K562 (cell line): ENCODE results near the gene ZSCAN26. TPM values are rescaled to one million over a fixed set of nuclear protein-coding genes. Genes with fewer than 3 reads are reported as not detected.
A peak's percentile ranks its signal among the peaks of the same experiment; 100 is the strongest.

ENCODE experiments used
- ARNT ChIP-seq, 2 experiments: fragments of 450-650 bp; IDR thresholded peaks; 2 replicates each; pipeline ENCODE4 v1.6.1; 2016; ENCODE audit warnings: mild to moderate bottlenecking in 1 of 2
- BCOR ChIP-seq: fragments of 450-650 bp; IDR thresholded peaks from 2 replicates; pipeline ENCODE4 v1.6.1; 2016
- CBFA2T3 ChIP-seq: fragments of 450-650 bp; IDR thresholded peaks from 2 replicates; pipeline ENCODE4 v1.6.1; 2017
- CTBP1 ChIP-seq: fragments of 450-650 bp; IDR thresholded peaks from 2 replicates; pipeline ENCODE4 v1.6.1; 2016; ENCODE audit warnings: borderline replicate concordance
- GATAD2B ChIP-seq: fragments of 450-650 bp; IDR thresholded peaks from 2 replicates; pipeline ENCODE4 v1.6.1; 2017; ENCODE audit warnings: mild to moderate bottlenecking, borderline replicate concordance
- HNRNPL ChIP-seq: fragments of 200-400 bp; formaldehyde crosslinking; IDR thresholded peaks from 2 replicates; pipeline ENCODE4 v1.6.1; 2017; ENCODE audit warnings: low read depth, mild to moderate bottlenecking, low read length
- JUND ChIP-seq, 2 experiments: IDR thresholded peaks; 2 replicates in 1 of 2; 3 replicates in 1 of 2; pipeline ENCODE4 v1.6.1; 2011; ENCODE audit warnings: borderline replicate concordance in 2 of 2, low read depth in 2 of 2, low read length in 2 of 2, improper control_type of control experiment in 1 of 2, missing biosample characterization in 1 of 2, missing genetic modification characterization in 1 of 2, missing genetic modification reagents in 1 of 2
- KDM5B ChIP-seq: fragments of 200-600 bp; sonication (generic); IDR thresholded peaks from 2 replicates; pipeline ENCODE4 v1.6.1; 2012; ENCODE audit warnings: low read depth, mild to moderate bottlenecking, moderate library complexity, low read length, control low read depth, inconsistent platforms; ENCODE audit not compliant: insufficient replicate concordance
- NCOA6 ChIP-seq: fragments of 450-650 bp; IDR thresholded peaks from 2 replicates; pipeline ENCODE4 v1.6.1; 2017; ENCODE audit warnings: mild to moderate bottlenecking
- POLR2B ChIP-seq: fragments of 450-650 bp; IDR thresholded peaks from 2 replicates; pipeline ENCODE4 v1.6.1; 2018; ENCODE audit warnings: low read depth; ENCODE audit not compliant: partially characterized antibody
- PURB ChIP-seq: sonication (generic); formaldehyde crosslinking; IDR thresholded peaks from 2 replicates; pipeline ENCODE4 v1.9.0; 2021; ENCODE audit warnings: low read depth, mild to moderate bottlenecking, missing genetic modification reagents
- RB1 ChIP-seq: fragments of 450-650 bp; IDR thresholded peaks from 2 replicates; pipeline ENCODE4 v1.6.1; 2017; ENCODE audit warnings: low read depth, mild to moderate bottlenecking
- SAFB2 ChIP-seq: fragments of 200-400 bp; formaldehyde crosslinking; IDR thresholded peaks from 2 replicates; pipeline ENCODE4 v1.6.1; 2018; ENCODE audit warnings: borderline replicate concordance, low read length, low read depth, moderate library complexity; ENCODE audit not compliant: severe bottlenecking
- SMAD1 ChIP-seq: fragments of 150-350 bp; IDR thresholded peaks from 2 replicates; pipeline ENCODE4 v1.6.1; 2014; ENCODE audit warnings: low read length, low read depth; ENCODE audit not compliant: partially characterized antibody
- SMAD4 ChIP-seq: fragments of 250-450 bp; sonication (Bioruptor Pico); conservative IDR thresholded peaks from 2 replicates; pipeline ENCODE4 v1.8.0; 2021; ENCODE audit warnings: inconsistent platforms, mild to moderate bottlenecking, moderate library complexity
- ZBTB8A ChIP-seq: fragments of 450-650 bp; IDR thresholded peaks from 2 replicates; pipeline ENCODE4 v1.6.1; 2018; ENCODE audit warnings: mild to moderate bottlenecking, moderate library complexity; ENCODE audit not compliant: partially characterized antibody
- ZNF175 ChIP-seq: fragments of 200-800 bp; sonication (Bioruptor generic); IDR thresholded peaks from 2 replicates; pipeline ENCODE4 v1.6.1; 2016; ENCODE audit warnings: low read depth, mild to moderate bottlenecking, missing genetic modification characterization, missing compliant biosample characterization
- ZNF23 ChIP-seq: fragments of 250-450 bp; sonication (Bioruptor Pico); IDR thresholded peaks from 2 replicates; pipeline ENCODE4 v1.4.0; 2020; ENCODE audit warnings: mild to moderate bottlenecking
- ZNF3 ChIP-seq: fragments of 250-450 bp; sonication (Bioruptor Pico); IDR thresholded peaks from 2 replicates; pipeline ENCODE4 v1.5.0; 2021; ENCODE audit warnings: mild to moderate bottlenecking, moderate library complexity
- polyA plus RNA-seq, 8 experiments: library from polyadenylated mRNA; depleted of rRNA in 4 of 8; stranded (reverse) in 5 of 8; unstranded in 3 of 8; fragments of >200 nt; fragmentation: Nextera tagmentation in 2 of 8; fragmentation: Illumina TruSeq in 1 of 8; extraction: Ambion mirVana in 2 of 8; extraction: Trizol in 1 of 8; gene quantifications; 2 replicates each; pipeline versions ENCODE4 v1.2.1 to v1.2.3, GENCODE V29; 2011 to 2014; ENCODE audit warnings: inconsistent platforms in 1 of 8, missing spikeins in 1 of 8
- total RNA-seq, 7 experiments: library from RNA; depleted of rRNA in 6 of 7; stranded (reverse); fragments of >200 nt in 6 of 7; fragmentation: Illumina TruSeq in 2 of 7; extraction: Trizol in 2 of 7; gene quantifications; 2 replicates each; pipeline versions ENCODE4 v1.2.1 to v1.2.3, GENCODE V29; 2011 to 2021; ENCODE audit warnings: low replicate concordance in 1 of 7
- TF ChIP-seq, protein P1 (sequence below): fragments of 450-650 bp; formaldehyde crosslinking; IDR thresholded peaks from 2 replicates; pipeline ENCODE4 v1.4.0; 2020; ENCODE audit warnings: mild to moderate bottlenecking, moderate library complexity
- TF ChIP-seq, protein P2 (sequence below): sonication (generic); formaldehyde crosslinking; IDR thresholded peaks from 2 replicates; pipeline ENCODE4 v1.9.0; 2022; ENCODE audit warnings: mild to moderate bottlenecking, missing genetic modification reagents
- TF ChIP-seq, protein P3 (sequence below), 2 experiments: fragments of 250-450 bp in 1 of 2; fragments of 450-650 bp in 1 of 2; sonication (Bioruptor Pico) in 1 of 2; IDR thresholded peaks; 2 replicates each; pipeline versions ENCODE4 v1.6.1 to v1.8.0; 2016 to 2021; ENCODE audit warnings: mild to moderate bottlenecking in 2 of 2, moderate library complexity in 2 of 2, missing compliant biosample characterization in 1 of 2, missing genetic modification characterization in 1 of 2
- TF ChIP-seq, protein P4 (sequence below): fragments of 250-450 bp; sonication (Bioruptor Pico); IDR thresholded peaks from 2 replicates; pipeline ENCODE4 v1.9.0; 2021; ENCODE audit warnings: mild to moderate bottlenecking

The ZSCAN26 gene
- total and polyA plus RNA-seq, 9 of the 15 experiments (the other 6 are each of a cell fraction or from before 2014, with no cell fraction given), result 5.9 to 14.2 (median 10.5) TPM

DNA sequence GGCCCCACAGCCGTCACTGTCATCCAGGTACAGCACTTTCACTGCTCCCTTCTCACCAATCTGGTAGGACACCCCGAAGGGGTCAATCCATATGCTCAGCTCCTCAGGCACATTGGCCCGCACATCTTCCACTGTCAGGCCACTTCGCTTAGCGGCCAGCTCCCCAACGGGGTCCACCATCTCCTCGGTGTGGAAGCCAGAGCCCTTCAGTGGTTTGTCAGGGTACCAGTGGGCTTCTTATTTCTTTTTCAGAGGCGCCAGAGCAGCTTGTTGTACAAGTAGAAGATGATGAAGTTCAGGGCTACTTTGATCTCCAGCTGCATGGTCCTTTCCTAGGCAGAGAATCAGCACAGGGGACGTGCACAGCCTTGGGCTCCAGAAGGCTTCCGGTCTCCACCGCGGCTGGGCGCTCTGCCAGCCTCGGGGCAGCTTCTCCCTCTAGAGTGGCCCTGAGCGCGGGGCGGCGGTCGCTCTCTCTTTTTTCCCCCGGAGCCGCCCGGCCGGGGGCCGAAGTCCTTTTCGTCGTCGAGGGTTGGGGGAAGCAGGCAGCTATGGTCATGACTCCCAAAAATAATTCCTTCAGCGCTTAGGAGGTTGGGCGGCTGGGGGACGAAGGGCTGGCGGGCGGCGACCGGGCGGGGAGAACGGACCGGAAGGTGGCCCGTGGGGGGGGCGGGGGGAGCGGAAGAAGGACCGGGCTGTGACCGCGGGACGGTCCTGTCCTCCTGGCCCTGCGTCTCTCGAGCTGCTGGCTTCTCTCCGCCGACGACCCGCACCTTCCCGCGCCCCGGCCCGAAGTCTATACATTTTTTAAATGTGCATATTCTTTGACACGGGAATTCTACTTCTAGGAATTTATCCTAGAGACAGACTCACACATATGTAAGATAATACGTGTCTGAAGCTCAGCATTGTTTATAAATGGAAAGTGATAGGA is 48.4 kb upstream of the ZSCAN26 start (continued):
- TF ChIP-seq SAFB2 (no peak), JUND (IDR thresholded peaks at IDR 0.05; ENCODE audit: borderline replicate concordance, low read depth, low read length) (no peak), JUND (tag; IDR thresholded peaks at IDR 0.05; ENCODE audit: borderline replicate concordance, low read depth, low read length) (no peak; the same call in 2 of the 3 replicates), NCOA6 (no peak), BCOR (0 out of 2 replicates have a peak, but pooled peaks have one; percentile 17), ARNT (IDR thresholded peaks at IDR 0.05) (peak in 1 of 2 experiments; percentile 71; a peak in 1 of 4 replicates), SMAD4 (peak; percentile 55; the same call in 1 of the 2 replicates), HNRNPL (0 out of 2 replicates have a peak, but pooled peaks have one; percentile 36), GATAD2B (peak; percentile 86), CTBP1 (0 out of 2 replicates have a peak, but pooled peaks have one; percentile 42), CBFA2T3 (no peak), POLR2B (peak; percentile 79), ZNF175 (peak; percentile 71; the same call in 1 of the 2 replicates), ZNF23 (no peak), KDM5B (peak; percentile 67), PURB (CRISPR knock-in tag) (no peak), RB1 (peak; percentile 50), ZNF3 (CRISPR knock-in tag) (no peak), SMAD1 (no peak), ZBTB8A (no peak)
- TF ChIP-seq, protein P1, sequence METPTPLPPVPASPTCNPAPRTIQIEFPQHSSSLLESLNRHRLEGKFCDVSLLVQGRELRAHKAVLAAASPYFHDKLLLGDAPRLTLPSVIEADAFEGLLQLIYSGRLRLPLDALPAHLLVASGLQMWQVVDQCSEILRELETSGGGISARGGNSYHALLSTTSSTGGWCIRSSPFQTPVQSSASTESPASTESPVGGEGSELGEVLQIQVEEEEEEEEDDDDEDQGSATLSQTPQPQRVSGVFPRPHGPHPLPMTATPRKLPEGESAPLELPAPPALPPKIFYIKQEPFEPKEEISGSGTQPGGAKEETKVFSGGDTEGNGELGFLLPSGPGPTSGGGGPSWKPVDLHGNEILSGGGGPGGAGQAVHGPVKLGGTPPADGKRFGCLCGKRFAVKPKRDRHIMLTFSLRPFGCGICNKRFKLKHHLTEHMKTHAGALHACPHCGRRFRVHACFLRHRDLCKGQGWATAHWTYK (CRISPR knock-in tag), result no peak
- TF ChIP-seq, protein P2, sequence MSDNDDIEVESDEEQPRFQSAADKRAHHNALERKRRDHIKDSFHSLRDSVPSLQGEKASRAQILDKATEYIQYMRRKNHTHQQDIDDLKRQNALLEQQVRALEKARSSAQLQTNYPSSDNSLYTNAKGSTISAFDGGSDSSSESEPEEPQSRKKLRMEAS, result peak; percentile 29; the same call in 1 of the 2 replicates
- TF ChIP-seq, protein P3, sequence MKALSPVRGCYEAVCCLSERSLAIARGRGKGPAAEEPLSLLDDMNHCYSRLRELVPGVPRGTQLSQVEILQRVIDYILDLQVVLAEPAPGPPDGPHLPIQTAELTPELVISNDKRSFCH (CRISPR knock-in tag; IDR thresholded peaks at IDR 0.05), result no peak
- TF ChIP-seq, protein P3 (tag; IDR thresholded peaks at IDR 0.05), result no peak
- TF ChIP-seq, protein P4, sequence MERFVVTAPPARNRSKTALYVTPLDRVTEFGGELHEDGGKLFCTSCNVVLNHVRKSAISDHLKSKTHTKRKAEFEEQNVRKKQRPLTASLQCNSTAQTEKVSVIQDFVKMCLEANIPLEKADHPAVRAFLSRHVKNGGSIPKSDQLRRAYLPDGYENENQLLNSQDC, result no peak
